Duodenal mucosa (tissue), 2 donors: Measurements from ENCODE around the gene SMIM14.
"Not testable (repeated sequence)": the region's sequence is repeated elsewhere in the genome, so short reads cannot be mapped to it uniquely, and the experiment has no call there.

Experiments used
- H3K27ac ChIP-seq: one replicate; pipeline ENCODE4 v1.7.0; 2013; ENCODE audit warnings: low read depth, low read length
- H3K27me3 ChIP-seq, 2 donors: one replicate each; pipeline ENCODE4 v1.7.0; 2013; ENCODE audit warnings: low read length in 2 of 2, control low read depth in 1 of 2; ENCODE audit not compliant: insufficient read depth in 2 of 2, control insufficient read depth in 1 of 2
- H3K36me3 ChIP-seq, 2 donors: one replicate each; pipeline ENCODE4 v1.7.0; 2013; ENCODE audit warnings: low read length in 2 of 2, control low read depth in 1 of 2; ENCODE audit not compliant: insufficient read depth in 2 of 2, control insufficient read depth in 1 of 2
- H3K4me1 ChIP-seq, 2 donors: one replicate each; pipeline ENCODE4 v1.7.0; 2013; ENCODE audit warnings: low read length in 2 of 2, control low read depth in 1 of 2; ENCODE audit not compliant: insufficient read depth in 2 of 2, control insufficient read depth in 1 of 2
- H3K4me3 ChIP-seq, 2 donors: one replicate each; pipeline ENCODE4 v1.7.0; 2013; ENCODE audit warnings: low read length in 2 of 2, low read depth in 1 of 2
- H3K9ac ChIP-seq, 2 donors: one replicate each; pipeline ENCODE4 v1.7.0; 2013; ENCODE audit warnings: low read length in 2 of 2, low read depth in 1 of 2
- H3K9me3 ChIP-seq, 2 donors: one replicate each; pipeline ENCODE4 v1.7.0; 2013; ENCODE audit warnings: low read length in 2 of 2, control low read depth in 1 of 2; ENCODE audit not compliant: control insufficient read depth in 1 of 2

SMIM14 gene

DNA sequence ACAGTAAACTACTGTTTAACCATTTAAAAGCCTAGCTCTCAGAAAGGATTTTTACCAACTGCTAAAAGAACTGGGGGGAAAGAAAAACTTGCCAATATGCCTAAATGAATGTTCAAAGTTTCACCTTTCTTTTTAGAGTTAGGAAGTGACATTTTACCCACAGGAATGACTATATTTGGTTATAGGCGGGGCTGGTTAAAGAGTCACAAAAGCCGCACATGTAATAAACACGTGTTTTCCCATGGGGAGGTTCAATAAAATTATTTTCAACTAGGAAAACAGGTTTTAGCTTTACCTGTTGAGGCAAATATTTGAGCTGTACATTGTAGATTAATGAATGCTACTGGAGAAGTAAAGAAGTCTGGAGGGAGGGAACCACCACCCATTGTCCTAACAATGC is 69.9 kb downstream of the SMIM14 start:
- H3K4me3 ChIP-seq, result peak overlapping the region; percentile 54 to 64
- no peak overlapping the region for H3K27ac ChIP-seq
- peaks cover 0 to 9% of the 10 kb centered on the region in 2 donors for H3K4me1 ChIP-seq
- no peaks in the 10 kb centered on the region for H3K27me3 ChIP-seq
- peaks cover 0 to 4% of the 10 kb centered on the region in 2 donors for H3K9me3 ChIP-seq
- H3K9ac ChIP-seq, result peak overlapping the region; percentile 50 to 55
- peaks cover 0 to 6% of the 10 kb centered on the region in 2 donors for H3K36me3 ChIP-seq

DNA sequence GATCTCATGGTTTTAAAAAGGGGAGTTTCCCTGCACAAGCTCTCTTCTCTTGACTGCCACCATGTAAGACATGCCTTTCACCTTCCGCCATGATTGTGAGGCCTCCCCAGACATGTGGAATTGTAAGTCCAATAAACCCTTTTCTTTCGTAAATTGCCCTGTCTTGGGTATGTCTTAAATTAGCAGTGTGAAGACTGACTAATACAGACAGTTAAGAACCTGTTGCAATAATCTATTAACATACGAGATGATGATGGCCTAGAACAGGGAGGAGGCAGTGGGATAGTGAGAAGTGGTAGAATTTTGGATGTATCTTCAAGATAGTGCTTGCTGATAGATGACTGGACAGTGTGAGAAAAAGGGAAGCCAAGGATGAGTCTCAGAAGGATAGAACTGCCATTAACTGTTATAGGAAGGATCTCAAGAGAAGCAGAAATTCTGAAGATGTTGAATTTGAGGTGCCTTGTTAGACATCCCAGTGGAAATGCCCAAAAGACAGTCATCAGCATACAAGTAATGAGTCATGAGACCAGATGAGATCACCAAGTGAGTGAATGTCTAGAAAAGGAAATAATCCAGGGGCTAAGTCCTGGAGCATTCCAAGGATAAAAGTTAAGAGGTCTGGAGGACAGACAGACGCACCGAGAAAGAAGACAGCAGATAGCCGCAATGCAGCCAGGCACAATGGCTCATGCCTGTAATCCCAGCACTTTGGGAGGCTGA is 72.6 kb downstream of the SMIM14 start:
- H3K9me3 ChIP-seq, result peaks cover 0 to 4% of the 10 kb centered on the region in 2 donors
- no peak overlapping the region for H3K27ac ChIP-seq
- no peak overlapping the region for H3K9ac ChIP-seq
- no peaks in the 10 kb centered on the region for H3K27me3 ChIP-seq
- H3K36me3 ChIP-seq, result peaks cover 0 to 3% of the 10 kb centered on the region in 2 donors
- no peak overlapping the region for H3K4me3 ChIP-seq
- H3K4me1 ChIP-seq, result peaks cover 0 to 9% of the 10 kb centered on the region in 2 donors

- peaks cover 0 to 4% of the 10 kb centered on the region in 2 donors for H3K9me3 ChIP-seq
- H3K27ac ChIP-seq, result no peak overlapping the region
- no peaks in the 10 kb centered on the region for H3K27me3 ChIP-seq
- H3K36me3 ChIP-seq, result peaks cover 0 to 3% of the 10 kb centered on the region in 2 donors
- no peak overlapping the region for H3K4me3 ChIP-seq
- H3K9ac ChIP-seq, result no peak overlapping the region
- H3K4me1 ChIP-seq, result peaks cover 0 to 4% of the 10 kb centered on the region in 2 donors
Measured at GRCh38 chr4:39563346-39563847, 75.3 kb downstream of the SMIM14 start.

DNA sequence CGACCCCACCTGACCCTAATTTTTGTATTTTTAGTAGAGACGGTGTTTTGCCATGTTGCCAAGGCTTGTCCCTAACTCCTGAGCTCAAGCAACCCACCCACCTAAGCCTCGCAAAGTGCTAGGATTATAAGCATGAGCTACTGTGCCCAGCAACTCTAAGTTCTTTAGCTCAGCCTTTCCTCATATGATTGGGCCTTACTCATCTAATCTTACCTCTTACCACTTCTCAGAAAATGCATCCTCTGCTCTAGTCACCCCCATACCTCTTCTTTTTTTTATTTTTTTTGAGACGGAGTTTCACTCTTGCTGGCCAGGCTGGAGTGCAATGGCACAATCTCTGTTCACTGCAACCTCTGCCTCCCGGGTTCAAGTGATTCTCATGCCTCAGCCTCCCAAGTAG is 75.9 kb downstream of the SMIM14 start:
- peaks cover 0 to 4% of the 10 kb centered on the region in 2 donors for H3K9me3 ChIP-seq
- no peak overlapping the region for H3K9ac ChIP-seq
- no peaks in the 10 kb centered on the region for H3K27me3 ChIP-seq
- H3K4me1 ChIP-seq, result peaks cover 0 to 9% of the 10 kb centered on the region in 2 donors
- H3K4me3 ChIP-seq, result no peak overlapping the region
- no peak overlapping the region for H3K27ac ChIP-seq
- peaks cover 0 to 3% of the 10 kb centered on the region in 2 donors for H3K36me3 ChIP-seq

DNA sequence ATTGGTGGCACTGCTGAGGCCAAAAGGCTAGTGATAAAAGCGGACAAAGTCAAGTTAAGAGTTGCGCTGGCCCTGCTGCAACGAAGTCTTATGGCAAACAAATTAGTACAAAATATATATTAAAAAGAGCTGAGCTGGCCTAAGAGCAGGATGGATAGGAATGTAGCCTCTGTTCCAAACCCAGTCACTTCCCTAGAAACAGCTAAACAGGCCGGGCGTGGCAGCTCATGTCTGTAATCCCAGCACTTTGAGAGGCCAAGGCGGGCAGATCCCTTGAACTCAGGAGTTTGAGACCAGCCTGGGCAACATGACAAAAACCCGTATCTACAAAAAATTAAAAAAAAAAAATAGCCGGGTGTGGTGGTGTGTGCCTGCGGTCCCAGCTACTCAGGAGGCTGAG is 79.0 kb downstream of the SMIM14 start:
- no peaks in the 10 kb centered on the region for H3K36me3 ChIP-seq
- no peak overlapping the region for H3K4me3 ChIP-seq
- no peaks in the 10 kb centered on the region for H3K9me3 ChIP-seq
- H3K9ac ChIP-seq, result no peak overlapping the region
- no peak overlapping the region for H3K27ac ChIP-seq
- peaks cover 0 to 9% of the 10 kb centered on the region in 2 donors for H3K4me1 ChIP-seq
- H3K27me3 ChIP-seq, result no peaks in the 10 kb centered on the region

DNA sequence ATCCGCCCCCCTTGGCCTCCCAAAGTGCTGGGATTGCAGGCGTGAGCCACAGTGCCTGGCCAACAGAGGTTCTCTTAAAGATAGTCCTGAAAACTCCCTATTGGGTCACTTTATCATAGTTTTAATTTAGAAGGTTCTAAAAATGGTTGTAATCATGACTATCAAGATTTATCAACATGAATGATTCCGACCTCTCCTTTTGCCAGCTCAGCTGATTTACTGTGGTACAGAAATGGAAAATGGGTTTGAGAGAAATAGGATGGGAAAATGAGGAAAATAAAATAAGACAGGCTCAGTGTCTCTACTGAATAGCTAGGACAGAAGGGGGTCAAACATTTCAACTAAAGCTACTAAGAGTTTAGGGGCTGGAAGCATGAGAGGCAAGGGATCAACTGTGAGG is 83.2 kb downstream of the SMIM14 start:
- Histone ChIP-seq H3K36me3 (no peaks in the 10 kb centered on the region), H3K9ac (no peak overlapping the region), H3K27ac (no peak overlapping the region), H3K9me3 (no peaks in the 10 kb centered on the region), H3K4me3 (no peak overlapping the region), H3K27me3 (no peaks in the 10 kb centered on the region), H3K4me1 (peaks cover 0 to 9% of the 10 kb centered on the region in 2 donors)

DNA sequence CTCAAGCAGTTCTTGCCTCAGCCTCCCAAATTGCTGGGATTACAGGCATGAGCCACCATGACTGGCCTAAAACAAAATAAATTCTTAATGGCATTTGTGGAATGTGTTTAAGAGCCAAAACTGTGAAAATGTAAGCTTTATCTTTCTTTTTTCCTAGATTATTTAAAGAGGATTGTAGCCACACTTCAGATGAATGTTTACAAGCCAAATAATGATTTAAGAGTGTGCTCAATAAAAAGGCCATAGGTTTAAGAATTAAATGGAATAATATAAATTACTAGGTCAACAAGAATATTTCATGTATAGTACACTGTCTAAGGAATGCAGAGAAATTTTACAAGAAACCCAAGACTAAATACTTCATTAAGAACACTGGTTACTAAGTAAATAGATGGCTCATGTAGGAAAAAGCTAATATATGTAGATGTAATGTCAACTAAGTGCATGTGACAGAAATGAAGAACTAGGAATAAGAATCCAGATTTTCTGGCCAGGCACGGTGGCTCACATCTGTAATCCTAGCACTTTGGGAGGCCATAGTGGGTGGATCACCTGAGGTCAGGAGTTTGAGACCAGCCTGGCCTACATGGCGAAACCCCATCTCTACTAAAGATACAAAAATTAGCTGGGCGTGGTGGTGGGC is 90.1 kb downstream of the SMIM14 start:
- Histone ChIP-seq H3K27ac (no peak overlapping the region), H3K9me3 (no peaks in the 10 kb centered on the region), H3K4me3 (no peak overlapping the region), H3K4me1 (peaks cover 0 to 14% of the 10 kb centered on the region in 2 donors), H3K27me3 (no peaks in the 10 kb centered on the region), H3K36me3 (no peaks in the 10 kb centered on the region), H3K9ac (no peak overlapping the region)

DNA sequence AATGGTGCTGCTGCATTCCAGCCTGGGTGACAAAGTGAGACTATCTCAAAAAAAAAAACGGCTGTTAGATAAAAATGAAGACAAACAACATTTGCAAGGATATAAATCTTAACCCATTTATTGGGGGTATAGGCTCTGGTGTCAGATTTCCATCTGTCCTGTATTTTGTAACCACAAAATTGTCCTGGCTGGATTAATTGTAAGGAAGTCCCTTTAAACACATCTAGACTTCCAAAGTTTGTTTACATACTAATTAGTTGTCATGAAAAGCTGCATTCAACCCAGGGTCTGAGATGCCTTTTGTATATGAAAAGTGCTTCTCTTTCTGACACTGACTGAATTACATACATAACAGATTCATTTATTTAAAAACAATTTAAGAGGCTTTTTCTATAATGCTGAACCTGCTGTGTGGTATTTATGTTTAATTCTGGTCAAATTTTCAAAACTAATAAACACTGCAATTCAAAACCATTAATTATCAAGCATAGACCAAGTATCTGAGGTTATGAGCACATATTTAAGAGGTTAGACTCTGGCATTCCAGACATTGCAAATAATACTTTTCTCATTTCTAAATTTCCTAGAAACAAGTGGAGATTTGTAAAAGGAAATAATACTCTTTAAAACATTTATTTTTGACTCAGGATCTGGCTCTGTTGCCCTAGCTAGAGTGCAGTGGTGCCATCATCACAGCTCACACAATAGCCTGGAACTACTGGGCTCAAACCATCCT is 93.9 kb downstream of the SMIM14 start:
- H3K9ac ChIP-seq, result no peak overlapping the region
- peaks cover 3 to 29% of the 10 kb centered on the region in 2 donors for H3K4me1 ChIP-seq
- no peak overlapping the region for H3K27ac ChIP-seq
- H3K9me3 ChIP-seq, result no peaks in the 10 kb centered on the region
- no peaks in the 10 kb centered on the region for H3K36me3 ChIP-seq
- H3K4me3 ChIP-seq, result no peak overlapping the region
- H3K27me3 ChIP-seq, result no peaks in the 10 kb centered on the region

GRCh38 chr4:39544080-39544479 is 94.6 kb downstream of the SMIM14 start:
- not testable (repeated sequence) for H3K9ac ChIP-seq, H3K27me3 ChIP-seq, H3K36me3 ChIP-seq, H3K27ac ChIP-seq, H3K9me3 ChIP-seq, H3K4me3 ChIP-seq
- H3K4me1 ChIP-seq, result peaks cover 3 to 29% of the 10 kb centered on the region in 2 donors

- Histone ChIP-seq H3K36me3 (no peaks in the 10 kb centered on the region), H3K27ac (no peak overlapping the region), H3K9me3 (no peaks in the 10 kb centered on the region), H3K27me3 (no peaks in the 10 kb centered on the region), H3K4me1 (peaks cover 3 to 29% of the 10 kb centered on the region in 2 donors), H3K4me3 (no peak overlapping the region), H3K9ac (no peak overlapping the region)
Measured at GRCh38 chr4:39543034-39543433, 95.6 kb downstream of the SMIM14 start.
